Urothelium cell line (cell line): ENCODE results near the gene MRPL49.
A peak's percentile ranks its signal among the peaks of the same experiment; 100 is the strongest.

Source experiments
- DNase-seq: peaks from one replicate; pipeline ENCODE4 v3.0.0; 2011; ENCODE audit warnings: low spot score, mixed read lengths
- FAIRE-seq: peaks from 2 replicates; lab custom pipeline; 2011; peaks lifted over from hg19 to GRCh38; lab: Jason Lieb, UNC

The MRPL49 gene

DNA sequence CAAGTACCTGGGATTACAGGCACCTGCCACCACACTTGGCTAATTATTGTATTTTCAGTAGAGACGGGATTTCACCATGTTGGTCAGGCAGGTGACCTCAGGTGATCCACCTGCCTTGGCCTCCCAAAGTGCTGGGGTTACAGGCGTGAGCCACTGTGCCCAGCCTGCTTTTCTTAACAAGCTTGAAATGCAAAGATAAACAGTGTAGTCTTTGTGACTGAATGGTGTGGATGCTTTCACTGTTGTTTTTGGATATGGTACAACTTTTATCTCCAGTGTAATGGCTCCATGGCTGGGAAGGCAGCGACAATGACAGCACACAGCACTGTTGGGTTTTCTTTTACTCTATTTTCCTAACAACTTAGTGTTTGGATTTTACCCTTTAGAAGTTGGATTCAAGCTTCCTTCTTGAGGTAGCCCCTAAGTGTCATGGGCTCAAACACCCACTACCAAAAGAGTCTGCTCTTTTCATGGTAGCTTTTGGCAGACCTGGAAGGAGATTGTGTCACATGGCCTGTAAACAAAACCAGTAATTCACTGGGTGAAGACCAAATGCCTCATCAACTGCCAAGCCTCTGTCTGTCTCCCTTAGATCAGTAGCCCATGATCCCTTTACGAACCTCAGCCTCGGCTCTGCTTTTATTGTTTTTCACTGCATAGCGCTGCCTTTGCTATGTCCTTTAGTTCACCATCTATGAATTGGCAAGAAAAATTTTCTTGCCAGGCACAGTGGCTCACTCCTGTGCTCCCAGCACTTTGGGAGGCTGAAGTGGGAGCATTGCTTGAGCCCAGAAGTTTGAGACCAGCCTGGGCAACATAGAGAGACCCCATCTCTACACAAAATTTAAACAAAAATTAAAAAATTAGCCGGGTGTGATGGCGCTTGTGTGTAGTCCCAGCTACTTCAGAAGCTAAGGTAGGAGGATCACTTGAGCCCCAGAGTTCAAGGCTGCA, 19.7 kb upstream of the MRPL49 start:
- DNase-seq, result no peak
- FAIRE-seq, result no peak

DNA sequence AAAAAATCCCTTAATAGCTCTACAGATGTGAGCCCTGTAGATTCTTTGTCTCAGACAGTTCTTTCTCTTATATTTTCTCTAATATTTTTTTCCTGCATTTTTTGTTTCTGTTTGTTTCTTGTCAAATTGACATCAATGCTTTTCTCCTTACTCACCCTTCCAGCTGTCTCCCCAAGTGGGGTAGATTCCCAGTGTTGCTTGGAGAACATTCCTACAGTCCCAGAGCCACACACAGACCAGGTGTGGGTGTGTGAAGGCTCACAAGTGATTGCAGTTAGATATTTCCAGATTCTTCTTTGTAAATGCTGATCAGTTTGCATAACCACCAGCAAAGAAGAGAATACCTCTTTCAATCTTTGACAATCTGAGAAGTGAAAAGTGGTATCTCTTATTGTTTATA, 18.6 kb upstream of the MRPL49 start:
- no peak for DNase-seq
- FAIRE-seq, result no peak

DNA sequence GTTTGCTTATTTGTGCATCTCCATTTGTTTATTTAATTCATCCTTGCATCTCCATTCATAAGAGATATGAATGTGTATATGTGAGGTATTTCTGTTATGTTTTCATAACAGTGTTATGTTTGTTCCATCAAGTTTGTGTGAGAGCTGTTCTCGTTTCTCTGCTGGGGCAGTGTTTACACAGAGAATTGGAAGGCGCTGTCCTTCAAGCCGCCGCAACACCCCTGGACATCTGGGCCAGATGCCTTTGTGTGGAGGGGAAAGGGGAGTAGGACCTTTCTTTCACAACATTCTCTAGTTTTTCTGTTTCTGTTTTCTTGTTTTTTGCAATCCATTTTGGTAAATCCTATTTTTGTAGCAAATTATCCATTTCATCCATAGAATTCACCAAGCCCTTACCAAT, 17.5 kb upstream of the MRPL49 start:
- FAIRE-seq, result no peak
- no peak for DNase-seq

DNA sequence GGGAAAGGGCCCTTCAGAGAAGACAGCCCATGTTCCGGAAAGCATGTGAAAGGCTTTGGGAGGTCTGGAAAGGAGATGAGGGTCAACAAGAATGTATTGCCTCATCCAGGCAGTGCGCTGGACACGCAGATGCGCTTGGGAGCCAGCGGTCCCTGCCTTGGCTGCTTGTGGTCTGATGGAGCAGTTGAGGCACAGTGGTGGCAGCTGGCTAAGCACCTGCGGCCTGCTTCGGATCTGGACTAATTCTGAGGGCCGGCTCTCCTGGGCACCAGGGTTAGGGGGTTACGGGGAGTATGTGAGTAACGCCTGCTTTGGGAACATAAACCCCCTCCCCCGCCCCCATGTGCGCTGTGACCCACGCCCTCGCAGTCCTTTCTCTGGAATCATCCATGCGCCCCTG, 15.0 kb upstream of the MRPL49 start:
- DNase-seq (no peak), FAIRE-seq (no peak)

DNA sequence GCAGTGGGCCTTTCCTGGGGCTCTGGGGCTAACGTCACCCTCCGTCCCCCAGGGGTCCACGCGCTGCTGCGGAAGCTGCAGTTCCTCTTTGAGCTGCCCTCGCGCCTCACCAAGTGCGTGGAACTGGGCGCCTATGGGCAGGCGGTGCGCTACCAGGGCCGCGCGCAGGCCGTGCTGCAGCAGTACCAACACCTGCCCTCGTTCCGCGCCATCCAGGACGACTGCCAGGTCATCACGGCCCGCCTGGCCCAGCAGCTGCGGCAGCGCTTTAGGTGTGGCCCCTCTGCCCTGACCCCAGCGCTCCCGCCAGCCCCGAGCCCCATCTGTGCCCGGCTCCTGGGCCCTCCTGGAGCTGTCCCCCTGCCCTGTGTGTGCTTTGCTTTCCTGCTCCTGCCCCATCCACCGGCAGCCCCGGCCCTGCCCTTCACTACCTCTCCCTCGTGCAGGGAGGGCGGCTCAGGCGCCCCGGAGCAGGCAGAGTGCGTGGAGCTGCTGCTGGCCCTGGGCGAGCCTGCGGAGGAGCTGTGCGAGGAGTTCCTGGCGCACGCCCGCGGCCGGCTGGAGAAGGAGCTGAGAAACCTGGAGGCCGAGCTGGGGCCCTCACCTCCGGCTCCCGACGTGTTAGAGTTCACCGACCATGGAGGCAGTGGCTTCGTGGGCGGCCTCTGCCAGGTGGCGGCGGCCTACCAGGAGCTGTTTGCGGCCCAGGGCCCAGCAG, 14.2 kb upstream of the MRPL49 start:
- DNase-seq (no peak), FAIRE-seq (no peak)

DNA sequence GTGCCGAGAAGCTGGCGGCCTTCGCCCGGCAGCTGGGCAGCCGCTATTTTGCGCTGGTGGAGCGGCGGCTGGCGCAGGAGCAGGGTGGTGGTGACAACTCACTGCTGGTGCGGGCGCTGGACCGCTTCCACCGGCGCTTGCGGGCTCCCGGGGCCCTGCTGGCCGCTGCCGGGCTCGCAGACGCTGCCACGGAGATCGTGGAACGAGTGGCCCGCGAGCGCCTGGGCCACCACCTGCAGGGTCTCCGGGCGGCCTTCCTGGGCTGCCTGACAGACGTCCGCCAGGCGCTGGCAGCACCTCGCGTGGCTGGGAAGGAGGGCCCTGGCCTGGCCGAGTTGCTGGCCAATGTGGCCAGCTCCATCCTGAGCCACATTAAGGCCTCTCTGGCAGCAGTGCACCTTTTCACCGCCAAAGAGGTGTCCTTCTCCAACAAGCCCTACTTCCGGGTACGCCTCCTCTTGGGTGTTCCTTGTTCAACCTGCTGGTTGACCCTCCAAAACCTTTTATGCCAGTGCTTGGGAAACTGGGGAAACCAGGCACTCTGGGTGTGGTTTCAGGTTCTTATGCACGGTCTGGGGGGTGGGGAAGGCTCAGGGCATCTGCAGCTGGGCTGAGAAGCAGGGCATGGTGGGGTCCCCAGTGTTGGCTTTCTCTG, 13.5 kb upstream of the MRPL49 start:
- DNase-seq (no peak), FAIRE-seq (no peak)

DNA sequence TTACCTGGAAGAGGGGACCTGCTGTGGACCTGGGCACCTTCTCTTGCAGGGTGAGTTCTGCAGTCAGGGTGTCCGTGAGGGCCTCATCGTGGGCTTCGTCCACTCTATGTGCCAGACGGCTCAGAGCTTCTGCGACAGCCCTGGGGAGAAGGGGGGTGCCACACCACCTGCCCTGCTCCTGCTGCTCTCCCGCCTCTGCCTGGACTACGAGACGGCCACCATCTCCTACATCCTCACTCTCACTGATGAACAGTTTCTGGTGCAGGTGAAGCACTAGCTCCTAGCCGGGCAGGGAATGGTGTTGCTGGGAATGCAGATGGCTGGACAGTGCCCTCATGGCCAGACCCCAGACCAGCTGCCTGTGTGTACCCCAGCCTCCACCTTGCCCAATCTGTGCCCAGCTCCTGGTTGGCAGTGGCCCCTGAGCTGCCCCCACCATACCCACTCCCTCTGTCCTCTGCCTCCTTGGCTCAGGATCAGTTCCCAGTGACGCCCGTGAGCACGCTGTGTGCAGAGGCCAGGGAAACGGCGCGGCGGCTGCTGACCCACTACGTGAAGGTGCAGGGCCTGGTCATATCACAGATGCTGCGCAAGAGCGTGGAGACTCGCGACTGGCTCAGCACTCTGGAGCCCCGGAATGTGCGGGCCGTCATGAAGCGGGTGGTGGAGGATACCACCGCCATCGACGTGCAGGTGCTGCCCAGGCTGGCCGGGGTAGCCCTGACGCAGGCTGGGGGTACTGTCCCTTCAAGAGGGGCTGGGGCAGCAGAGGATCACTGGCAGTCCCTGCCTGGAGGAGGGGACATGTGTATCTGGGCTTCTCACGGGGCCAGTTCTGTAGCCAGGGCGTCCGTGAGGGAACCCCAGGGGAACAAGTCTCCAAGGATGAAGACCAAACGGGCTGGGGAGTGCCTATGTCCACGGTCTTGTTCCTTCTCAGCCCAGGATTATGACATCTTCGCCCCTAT, 12.6 kb upstream of the MRPL49 start:
- peak; percentile 37 for FAIRE-seq
- no peak for DNase-seq

DNA sequence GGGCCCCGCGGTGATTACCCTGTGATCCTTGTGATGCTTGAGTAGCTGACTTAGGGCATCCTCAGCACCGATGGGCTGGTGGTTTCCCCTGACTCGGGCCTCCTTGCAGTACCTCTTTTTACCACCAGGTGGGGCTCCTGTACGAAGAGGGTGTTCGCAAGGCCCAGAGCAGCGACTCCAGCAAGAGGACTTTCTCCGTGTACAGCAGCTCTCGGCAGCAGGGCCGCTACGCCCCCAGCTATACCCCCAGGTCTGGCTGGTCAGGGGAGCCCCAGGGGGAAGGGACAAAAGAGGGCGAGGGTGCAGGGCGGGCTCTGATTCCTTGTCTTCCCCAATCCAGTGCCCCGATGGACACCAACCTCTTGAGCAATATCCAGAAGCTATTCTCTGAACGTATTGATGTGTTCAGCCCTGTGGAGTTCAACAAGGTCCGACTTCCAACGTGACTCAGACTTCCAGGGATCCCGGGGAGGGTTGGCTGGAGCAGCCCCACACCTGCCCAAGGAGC, 11.7 kb upstream of the MRPL49 start:
- DNase-seq (peak; percentile 85), FAIRE-seq (no peak)

DNA sequence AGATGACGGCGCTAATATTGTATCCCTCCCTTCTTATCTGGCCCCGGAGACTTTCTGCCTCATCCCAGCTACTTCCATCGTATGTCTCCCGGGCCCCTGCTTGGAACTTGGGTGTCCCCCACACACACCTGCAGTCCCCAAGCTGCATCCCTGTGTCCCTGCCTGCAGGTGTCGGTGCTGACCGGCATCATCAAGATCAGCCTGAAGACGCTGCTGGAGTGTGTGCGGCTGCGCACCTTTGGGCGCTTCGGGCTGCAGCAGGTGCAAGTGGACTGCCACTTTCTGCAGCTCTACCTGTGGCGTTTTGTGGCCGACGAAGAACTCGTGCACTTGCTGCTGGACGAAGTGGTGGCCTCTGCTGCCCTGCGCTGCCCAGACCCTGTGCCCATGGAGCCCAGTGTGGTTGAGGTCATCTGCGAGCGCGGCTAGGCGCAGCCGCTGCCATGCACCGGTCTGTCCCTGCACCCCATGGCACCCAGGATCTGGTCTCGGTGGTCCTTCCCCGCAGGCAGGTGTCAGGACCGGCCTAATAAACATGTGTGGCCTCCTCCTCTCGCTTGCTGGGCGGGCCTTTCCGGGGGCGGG, 10.9 kb upstream of the MRPL49 start:
- DNase-seq, result no peak
- FAIRE-seq, result no peak

DNA sequence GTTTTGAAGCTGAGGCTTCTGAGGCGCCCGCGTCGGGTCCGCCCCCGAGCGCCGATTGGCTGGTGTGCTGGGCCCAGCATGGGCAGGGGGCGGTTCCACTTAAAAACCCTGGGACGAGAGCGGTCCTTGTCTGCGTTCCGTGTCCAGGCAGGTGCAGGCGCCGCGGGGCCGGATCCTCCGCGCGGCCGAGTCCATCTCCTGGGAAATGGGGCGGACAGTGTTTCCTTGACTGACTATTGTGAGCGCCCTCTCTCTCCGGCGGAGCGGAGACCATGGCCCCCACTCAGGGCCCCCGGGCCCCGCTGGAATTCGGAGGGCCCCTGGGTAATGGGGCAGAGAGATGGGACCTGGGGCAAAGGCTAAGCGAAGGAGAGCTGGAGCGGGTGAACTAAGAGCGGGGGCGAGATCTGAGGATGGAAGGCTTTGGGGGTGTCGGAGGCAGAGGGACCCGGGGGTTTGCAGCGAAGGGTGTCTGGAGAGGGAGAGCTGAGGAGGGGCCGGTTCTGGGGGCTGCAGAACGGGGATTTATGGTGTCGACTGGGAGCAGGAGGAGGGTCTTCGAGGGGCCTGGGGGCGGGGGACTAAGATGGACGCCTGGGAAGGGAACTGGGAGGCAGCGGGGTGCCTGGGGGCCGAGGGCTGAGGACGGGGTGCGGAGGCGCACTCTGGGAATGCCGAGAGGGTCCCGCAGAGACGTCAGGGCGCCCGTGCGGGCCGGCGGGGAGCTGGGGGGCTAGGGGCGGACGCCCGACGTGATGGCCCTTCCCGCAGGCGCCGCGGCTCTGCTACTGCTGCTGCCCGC, 10.2 kb upstream of the MRPL49 start, which contains the start of gene TM7SF2:
TM7SF2 (plus strand) TSS at position 129 of the 802 bp plus-strand sequence; CDS start at position 273, 144 bp downstream.
- no peak for FAIRE-seq
- no peak for DNase-seq

DNA sequence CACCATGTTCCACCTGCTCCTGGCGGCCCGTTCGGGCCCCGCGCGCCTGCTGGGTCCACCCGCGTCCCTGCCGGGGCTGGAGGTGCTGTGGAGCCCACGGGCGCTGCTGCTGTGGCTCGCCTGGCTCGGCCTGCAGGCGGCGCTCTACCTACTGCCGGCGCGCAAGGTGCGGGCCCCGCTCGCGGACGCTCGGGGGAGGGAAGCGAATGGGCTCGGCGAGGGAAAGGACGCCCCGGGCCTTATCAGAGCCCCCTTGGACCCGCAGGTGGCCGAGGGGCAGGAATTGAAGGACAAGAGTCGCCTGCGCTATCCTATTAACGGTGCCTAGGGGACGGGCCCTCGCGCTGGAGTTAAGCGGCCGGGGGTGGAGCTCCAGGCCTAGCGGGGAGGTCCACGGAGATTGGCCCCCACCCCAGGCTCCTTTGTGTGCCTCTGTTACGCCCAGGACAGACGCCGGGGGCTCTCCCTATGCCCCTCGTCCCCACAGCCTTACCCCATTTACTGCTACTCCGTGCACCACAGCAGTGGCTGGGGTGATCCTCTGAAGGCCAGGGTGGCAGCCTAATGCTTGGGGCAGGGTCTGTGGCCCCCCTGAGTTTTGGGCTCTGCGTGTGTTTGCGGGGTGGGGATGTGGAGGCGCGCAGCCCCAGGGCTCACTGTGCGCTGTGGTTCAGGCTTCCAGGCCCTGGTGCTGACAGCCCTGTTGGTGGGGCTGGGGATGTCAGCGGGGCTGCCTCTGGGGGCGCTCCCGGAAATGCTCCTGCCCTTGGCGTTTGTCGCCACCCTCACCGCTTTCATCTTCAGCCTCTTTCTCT, 9.4 kb upstream of the MRPL49 start:
- FAIRE-seq, result no peak
- DNase-seq, result no peak

DNA sequence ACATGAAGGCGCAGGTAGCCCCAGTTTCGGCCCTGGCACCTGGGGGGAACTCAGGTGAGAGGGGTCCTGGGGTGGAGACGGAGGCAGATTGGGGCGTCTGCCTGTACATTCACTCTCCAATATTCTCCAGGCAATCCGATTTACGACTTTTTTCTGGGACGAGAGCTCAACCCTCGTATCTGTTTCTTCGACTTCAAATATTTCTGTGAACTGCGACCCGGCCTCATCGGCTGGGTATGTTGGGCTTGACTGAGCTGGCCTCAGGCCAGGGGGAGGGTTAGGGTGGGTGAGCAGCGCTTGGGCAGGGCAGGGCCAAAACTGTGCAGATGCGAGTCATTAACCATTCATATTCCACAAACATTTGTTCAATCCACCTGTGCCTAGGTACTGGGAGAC, 8.8 kb upstream of the MRPL49 start:
- no peak for DNase-seq

DNA sequence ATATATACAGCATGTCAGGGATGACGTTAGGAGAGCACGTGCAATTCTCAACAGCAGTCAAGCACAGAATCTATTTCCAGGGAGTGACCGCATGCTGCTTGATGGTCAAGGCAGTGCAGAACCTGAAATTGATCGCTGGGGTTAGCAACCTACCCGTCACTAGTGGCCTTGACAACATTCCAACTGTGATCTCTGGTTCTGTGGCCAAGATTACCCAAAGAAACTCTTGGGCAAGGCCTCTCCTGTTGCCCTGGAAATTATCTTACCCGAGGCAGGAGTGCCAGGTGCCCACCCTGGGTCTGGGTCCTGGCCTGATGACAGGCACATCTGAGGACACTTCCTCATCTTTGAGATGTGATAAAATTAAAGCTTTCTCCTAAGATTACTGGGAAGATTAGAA, 8.3 kb upstream of the MRPL49 start:
- DNase-seq, result no peak
- no peak for FAIRE-seq

More for the DNA sequence above, 8.8 kb upstream of the MRPL49 start:
- FAIRE-seq, result no peak

DNA sequence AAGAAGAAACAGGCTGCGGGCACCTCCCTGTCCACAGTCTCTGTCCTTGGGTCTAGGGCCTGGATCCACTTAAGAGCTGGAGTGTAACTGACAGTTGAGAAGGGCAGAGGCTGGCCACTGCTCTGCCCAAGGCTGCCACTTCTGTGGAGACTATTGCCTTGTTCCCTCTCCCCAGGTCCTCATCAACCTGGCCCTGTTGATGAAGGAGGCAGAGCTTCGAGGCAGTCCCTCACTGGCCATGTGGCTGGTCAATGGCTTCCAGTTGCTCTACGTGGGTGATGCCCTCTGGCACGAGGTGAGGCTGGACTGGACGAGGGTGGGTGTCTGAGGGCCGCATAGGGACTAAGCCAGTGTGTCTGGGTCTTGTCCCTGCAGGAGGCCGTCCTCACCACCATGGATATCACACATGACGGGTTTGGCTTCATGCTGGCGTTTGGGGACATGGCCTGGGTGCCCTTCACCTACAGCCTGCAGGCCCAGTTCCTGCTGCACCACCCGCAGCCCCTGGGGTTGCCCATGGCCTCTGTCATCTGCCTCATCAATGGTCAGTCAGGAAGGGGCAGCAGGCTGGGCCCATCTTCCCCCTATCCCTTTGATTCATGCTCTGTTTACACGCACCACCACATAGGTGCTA, 7.5 kb upstream of the MRPL49 start:
- no peak for FAIRE-seq
- no peak for DNase-seq

DNA sequence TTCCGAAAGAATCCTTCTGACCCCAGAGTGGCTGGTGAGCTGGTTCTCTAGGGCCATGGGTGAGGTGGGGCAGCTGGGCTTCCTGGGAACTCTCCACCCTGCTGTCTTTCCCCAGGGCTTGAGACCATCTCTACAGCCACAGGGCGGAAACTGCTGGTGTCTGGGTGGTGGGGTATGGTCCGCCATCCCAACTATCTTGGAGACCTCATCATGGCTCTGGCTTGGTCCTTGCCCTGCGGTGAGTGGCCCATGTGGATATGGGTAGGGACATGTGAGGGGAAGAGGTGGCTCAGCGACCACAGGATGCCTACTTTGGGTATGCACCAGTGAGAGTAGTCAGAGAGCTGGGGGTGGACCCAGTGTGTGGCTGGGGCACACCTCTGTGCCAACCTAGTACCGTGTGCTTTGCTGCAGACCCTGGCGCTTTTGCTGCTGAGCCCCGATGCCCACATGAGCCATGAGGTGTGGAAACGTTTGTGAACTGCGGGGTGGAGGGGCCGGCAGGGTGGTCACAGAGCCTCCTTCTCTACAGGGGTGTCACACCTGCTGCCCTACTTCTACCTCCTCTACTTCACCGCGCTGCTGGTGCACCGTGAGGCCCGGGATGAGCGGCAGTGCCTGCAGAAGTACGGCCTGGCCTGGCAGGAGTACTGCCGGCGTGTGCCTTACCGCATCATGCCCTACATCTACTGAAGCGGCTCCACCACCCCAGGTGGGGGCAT, 6.6 kb upstream of the MRPL49 start:
- FAIRE-seq, result no peak
- DNase-seq, result no peak

DNA sequence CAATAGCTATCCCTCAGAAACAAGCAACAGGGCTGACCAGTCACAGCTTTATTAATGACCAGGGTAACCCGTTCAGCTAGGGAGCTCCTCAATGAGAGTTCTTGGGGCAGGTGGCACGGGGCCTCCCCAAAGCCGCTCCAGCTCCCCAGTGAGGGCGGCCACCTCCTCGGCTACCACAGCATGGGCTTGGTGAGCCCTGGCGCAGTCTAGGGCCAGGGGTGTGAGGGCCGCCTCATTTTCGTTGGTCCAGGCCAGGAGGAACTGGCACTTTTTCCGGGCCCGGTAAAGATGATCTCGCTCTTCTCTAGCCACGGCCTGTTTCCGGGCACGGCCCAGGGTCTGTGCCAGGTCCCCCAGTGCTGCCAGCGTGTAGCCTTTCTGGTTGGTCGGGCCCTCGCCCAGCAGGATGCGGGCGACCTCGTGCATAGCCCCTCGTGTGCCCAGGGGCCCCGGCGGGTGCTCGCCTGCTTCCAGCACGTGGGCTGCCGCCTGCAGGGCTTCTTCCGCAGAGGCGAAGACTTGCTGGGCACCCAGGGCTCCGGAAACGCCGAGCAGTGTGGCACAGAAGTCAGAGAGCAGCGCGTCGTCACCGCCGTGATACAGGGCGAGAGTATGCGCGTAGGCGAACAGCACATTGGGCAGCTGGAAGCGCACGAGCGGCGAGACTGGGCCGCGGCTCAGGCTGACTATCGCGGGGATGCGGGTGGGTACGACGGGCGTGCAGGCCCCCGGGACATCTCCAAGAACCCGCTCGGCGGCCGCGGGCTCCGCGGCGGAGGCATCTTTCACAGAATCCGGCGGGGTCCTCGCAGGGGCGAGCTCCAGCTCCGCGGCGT, 5.5 kb upstream of the MRPL49 start:
- DNase-seq (peak; percentile 26), FAIRE-seq (no peak)
